OCI-LY1 (cell line): ENCODE results near the gene ATP2A2.

Source experiments
- CTCF ChIP-seq: fragments of 200-600 bp; sonication (generic), shearing (Covaris generic); IDR thresholded peaks from 2 replicates; pipeline ENCODE4 v1.5.1; 2017; ENCODE audit warnings: mild to moderate bottlenecking, antibody characterized with exemption, low read length, moderate library complexity, mixed read lengths
- EZH2 ChIP-seq: fragments of 200-600 bp; sonication (generic), shearing (Covaris generic); IDR thresholded peaks from 2 replicates; pipeline ENCODE4 v1.8.0; 2017; ENCODE audit warnings: borderline replicate concordance, mixed run types, mild to moderate bottlenecking, antibody characterized with exemption, low read length, moderate library complexity, mixed read lengths

- peak; percentile 53 for TF ChIP-seq CTCF
- TF ChIP-seq EZH2: no peak
Measured at GRCh38 chr12:110245369-110245772, 35.7 kb upstream of the ATP2A2 start.
